Ovary (tissue), 9 donors: ENCODE measurements around the gene CPVL. TPM values are rescaled to one million over a fixed set of nuclear protein-coding genes. Genes with fewer than 3 reads are reported as not detected.

Experiments used
- DNase-seq, 5 donors: peaks; one replicate each; pipeline ENCODE4 v3.0.0-alpha.2; 2019 to 2020
- H3K27ac ChIP-seq, 2 donors: fragments of 200-600 bp; one replicate each; pipeline versions ENCODE4 v1.5.1 to v1.8.0; 2019 to 2022
- H3K27me3 ChIP-seq: fragments of 200-600 bp; one replicate; pipeline ENCODE4 v1.8.0; 2022
- H3K36me3 ChIP-seq: fragments of 200-600 bp; sonication (generic); one replicate; pipeline ENCODE4 v1.5.1; 2019
- H3K4me1 ChIP-seq: one replicate; pipeline ENCODE4 v1.8.1; 2013; ENCODE audit warnings: mild to moderate bottlenecking, moderate library complexity; ENCODE audit not compliant: insufficient read depth
- H3K4me3 ChIP-seq: fragments of 200-600 bp; sonication (generic); one replicate; pipeline ENCODE4 v1.5.1; 2017
- H3K9me3 ChIP-seq, 2 donors: fragments of 200-600 bp in 1 of 2; sonication (generic) in 1 of 2; one replicate each; pipeline versions ENCODE4 v1.5.1 to v1.8.1; 2013 to 2019; ENCODE audit warnings: mild to moderate bottlenecking in 1 of 2, moderate library complexity in 1 of 2
- EP300 ChIP-seq: sonication (generic); formaldehyde crosslinking; IDR thresholded peaks from one replicate; pipeline ENCODE4 v1.6.1; 2017; ENCODE audit warnings: antibody characterized with exemption
- POLR2A ChIP-seq: fragments of 450-650 bp; IDR thresholded peaks from one replicate; pipeline ENCODE4 v1.6.1; 2017; ENCODE audit warnings: antibody characterized with exemption, mild to moderate bottlenecking, moderate library complexity
- WGBS, 3 donors: extraction: QIAGEN DNeasy Blood & Tissue Kit in 1 of 3; methylation state at CpG; one replicate each; pipeline versions ENCODE4 v1.1.5 to v1.1.7; 2013 to 2017; 5-methylcytosine and 5-hydroxymethylcytosine counted together
- intact Hi-C, 4 donors: fragments of 100-400 bp; cut with DNase I; formaldehyde crosslinking; loops; one replicate each; pipeline versions ENCODE4 v1.11.0 to v1.15.1; 2022 to 2023
- polyA plus RNA-seq, 2 donors: library from polyadenylated mRNA; stranded (reverse); fragments of 200-250 nt in 1 of 2; fragments of 350-450 nt in 1 of 2; fragmentation: Illumina TruSeq in 1 of 2; extraction: RNeasy Lipid Tissue Mini Kit (QIAGEN cat#74804) in 1 of 2; gene quantifications; one replicate each; pipeline ENCODE4 v1.2.3, GENCODE V29; 2013 to 2014
- total RNA-seq, 7 donors: library from RNA; depleted of rRNA in 2 of 7; stranded (reverse); fragments of >200 nt in 2 of 7; fragmentation: NEBNext Ultra II Directional in 3 of 7; extraction: Animal tissue kit (Norgen Biotek cat#: 25700) in 3 of 7; gene quantifications; one replicate each; pipeline versions ENCODE4 v1.1.0 to v1.2.4, GENCODE V29; 2016 to 2023
- TF ChIP-seq, protein P1 (sequence below), 3 donors: fragments of 450-650 bp in 2 of 3; fragments of 200-600 bp in 1 of 3; IDR thresholded peaks; one replicate each; pipeline versions ENCODE4 v1.5.1 to v1.8.0; 2016 to 2022; ENCODE audit warnings: antibody characterized with exemption in 3 of 3, mild to moderate bottlenecking in 1 of 3
- donor health status: DM: no; HTN: no; CAD: no; lungs with moderate emphysema.
- donor health status: DM: no; HTN: no; CAD: no.
- donor health status: Bipolar disorder and iron deficiency.
- donor health status: DM: yes; HTN: yes; CAD: no.
- donor health status: DM: no; HTN: no; CAD: no.
- donor health status: DM: yes; HTN: yes; CAD: no.

The CPVL gene
- total and polyA plus RNA-seq, 9 donors, result 10.6 to 88.9 (median 20.9) TPM

DNA sequence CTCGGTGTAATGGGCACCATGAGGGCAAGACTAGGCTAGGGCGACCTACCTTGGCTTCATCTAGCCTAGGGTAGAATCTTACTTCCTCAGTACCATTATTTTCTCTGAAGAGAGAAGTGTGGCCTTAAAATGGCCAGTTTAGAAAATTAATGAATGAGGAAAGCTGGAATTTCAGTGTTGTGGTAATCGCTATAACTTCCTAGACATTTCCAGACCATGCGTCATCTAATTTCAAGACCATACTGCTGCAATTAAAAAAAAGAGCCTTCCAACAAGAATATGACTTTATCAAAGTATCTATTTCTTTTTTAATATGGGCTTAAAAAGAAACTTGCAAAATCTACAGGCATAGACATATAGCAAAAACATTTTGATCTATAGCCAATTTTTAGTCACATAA, 68.5 kb downstream of the CPVL start:
- TF ChIP-seq POLR2A (no peak), EP300 (no peak)
- TF ChIP-seq, protein P1, sequence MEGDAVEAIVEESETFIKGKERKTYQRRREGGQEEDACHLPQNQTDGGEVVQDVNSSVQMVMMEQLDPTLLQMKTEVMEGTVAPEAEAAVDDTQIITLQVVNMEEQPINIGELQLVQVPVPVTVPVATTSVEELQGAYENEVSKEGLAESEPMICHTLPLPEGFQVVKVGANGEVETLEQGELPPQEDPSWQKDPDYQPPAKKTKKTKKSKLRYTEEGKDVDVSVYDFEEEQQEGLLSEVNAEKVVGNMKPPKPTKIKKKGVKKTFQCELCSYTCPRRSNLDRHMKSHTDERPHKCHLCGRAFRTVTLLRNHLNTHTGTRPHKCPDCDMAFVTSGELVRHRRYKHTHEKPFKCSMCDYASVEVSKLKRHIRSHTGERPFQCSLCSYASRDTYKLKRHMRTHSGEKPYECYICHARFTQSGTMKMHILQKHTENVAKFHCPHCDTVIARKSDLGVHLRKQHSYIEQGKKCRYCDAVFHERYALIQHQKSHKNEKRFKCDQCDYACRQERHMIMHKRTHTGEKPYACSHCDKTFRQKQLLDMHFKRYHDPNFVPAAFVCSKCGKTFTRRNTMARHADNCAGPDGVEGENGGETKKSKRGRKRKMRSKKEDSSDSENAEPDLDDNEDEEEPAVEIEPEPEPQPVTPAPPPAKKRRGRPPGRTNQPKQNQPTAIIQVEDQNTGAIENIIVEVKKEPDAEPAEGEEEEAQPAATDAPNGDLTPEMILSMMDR (IDR thresholded peaks at IDR 0.05), result no peak
- intact Hi-C loops, result no loop called here
- Histone ChIP-seq H3K36me3 (no peaks in the 10 kb centered on the region), H3K27ac (no peak overlapping the region), H3K4me3 (no peak overlapping the region), H3K27me3 (no peaks in the 10 kb centered on the region), H3K9me3 (no peaks in the 10 kb centered on the region), H3K4me1 (peaks cover 2% of the 10 kb centered on the region)
- 96 to 98% (median 96%) methylated on average over 4 of the region's 4 CpGs for WGBS, 3 donors
- no peak for DNase-seq

DNA sequence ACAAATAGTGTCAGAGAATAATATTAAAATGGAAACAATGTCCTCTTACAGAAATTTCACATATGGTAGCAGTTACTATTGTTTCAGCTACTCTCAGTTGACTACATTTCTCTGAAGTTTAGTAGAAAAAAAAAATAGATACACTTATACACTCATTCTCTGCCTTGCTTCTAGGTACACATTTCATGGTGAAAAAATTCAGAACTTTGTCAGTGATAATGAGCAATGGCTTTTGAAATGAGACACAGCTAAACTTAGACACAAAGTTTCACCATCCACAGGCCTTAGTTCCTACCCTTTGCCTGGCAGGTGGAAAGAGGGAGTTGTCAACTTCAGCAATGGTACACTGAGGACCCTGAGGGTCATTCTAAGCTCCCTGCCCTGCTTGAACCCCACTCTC, 69.2 kb downstream of the CPVL start:
- DNase-seq, result no peak
- no peaks in the 10 kb centered on the region for H3K9me3 ChIP-seq
- no peak overlapping the region for H3K27ac ChIP-seq
- H3K27me3 ChIP-seq, result no peaks in the 10 kb centered on the region
- H3K36me3 ChIP-seq, result no peaks in the 10 kb centered on the region
- TF ChIP-seq, protein P1 (IDR thresholded peaks at IDR 0.05), result no peak
- TF ChIP-seq EP300 (no peak), POLR2A (no peak)
- H3K4me3 ChIP-seq, result no peak overlapping the region
- intact Hi-C loops, result no loop called here
- H3K4me1 ChIP-seq, result peaks cover 2% of the 10 kb centered on the region

DNA sequence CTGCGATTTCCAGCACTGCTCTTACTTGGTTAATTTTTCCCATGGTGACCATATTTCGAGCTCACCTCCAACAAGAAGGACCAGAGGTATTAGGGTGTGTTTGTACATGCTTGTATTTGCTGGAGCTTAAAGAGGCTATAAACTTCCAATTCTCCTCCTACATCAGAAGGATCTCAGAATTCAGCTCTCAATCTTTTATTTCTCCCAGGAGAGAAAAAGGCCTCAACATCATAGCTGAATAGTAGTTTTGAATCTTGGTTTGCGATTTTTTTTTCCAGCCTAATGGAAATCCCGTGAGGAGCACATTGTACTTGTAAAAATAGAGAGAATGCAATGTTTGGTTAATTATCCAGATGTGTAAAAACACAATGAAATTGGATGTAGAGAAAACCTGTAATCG, 69.7 kb downstream of the CPVL start:
- Histone ChIP-seq H3K4me3 (no peak overlapping the region), H3K36me3 (no peaks in the 10 kb centered on the region), H3K27ac (no peak overlapping the region), H3K4me1 (peaks cover 2% of the 10 kb centered on the region), H3K27me3 (no peaks in the 10 kb centered on the region), H3K9me3 (no peaks in the 10 kb centered on the region)
- TF ChIP-seq EP300 (no peak), POLR2A (no peak)
- TF ChIP-seq, protein P1 (IDR thresholded peaks at IDR 0.05), result no peak
- intact Hi-C loops, result no loop called here
- DNase-seq, result no peak
- 78 to 86% (median 81%) methylated on average over 5 of the region's 5 CpGs for WGBS, 3 donors

DNA sequence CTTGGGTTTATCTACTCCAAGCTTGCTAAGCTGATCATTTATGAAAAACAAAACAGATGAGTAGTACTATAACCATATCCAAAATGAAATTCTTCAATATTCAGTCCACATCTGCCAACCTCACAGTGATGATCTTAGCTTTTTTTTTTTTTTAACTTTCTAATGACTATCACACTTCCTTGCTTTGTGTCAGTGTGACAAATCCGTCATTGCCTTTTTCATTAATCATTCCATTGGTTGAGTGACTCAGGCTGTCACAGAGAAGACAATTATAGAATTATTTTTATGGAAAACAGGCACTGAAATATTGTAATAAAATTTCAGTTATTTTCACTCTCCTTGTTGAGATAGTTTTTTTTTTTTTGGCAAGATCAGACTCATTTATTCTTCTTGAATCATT, 70.7 kb downstream of the CPVL start:
- no peaks in the 10 kb centered on the region for H3K9me3 ChIP-seq
- 80 to 98% (median 95%) methylated on average over 1 of the region's 1 CpG for WGBS, 3 donors
- no peak for DNase-seq
- no peaks in the 10 kb centered on the region for H3K36me3 ChIP-seq
- no peaks in the 10 kb centered on the region for H3K27me3 ChIP-seq
- H3K4me1 ChIP-seq, result peaks cover 2% of the 10 kb centered on the region
- intact Hi-C loops, result no loop called here
- TF ChIP-seq POLR2A (no peak), EP300 (no peak)
- TF ChIP-seq, protein P1 (IDR thresholded peaks at IDR 0.05), result no peak
- no peak overlapping the region for H3K4me3 ChIP-seq
- no peak overlapping the region for H3K27ac ChIP-seq
